ENCODE measurements around the gene VSNL1.

The VSNL1 gene

DNA sequence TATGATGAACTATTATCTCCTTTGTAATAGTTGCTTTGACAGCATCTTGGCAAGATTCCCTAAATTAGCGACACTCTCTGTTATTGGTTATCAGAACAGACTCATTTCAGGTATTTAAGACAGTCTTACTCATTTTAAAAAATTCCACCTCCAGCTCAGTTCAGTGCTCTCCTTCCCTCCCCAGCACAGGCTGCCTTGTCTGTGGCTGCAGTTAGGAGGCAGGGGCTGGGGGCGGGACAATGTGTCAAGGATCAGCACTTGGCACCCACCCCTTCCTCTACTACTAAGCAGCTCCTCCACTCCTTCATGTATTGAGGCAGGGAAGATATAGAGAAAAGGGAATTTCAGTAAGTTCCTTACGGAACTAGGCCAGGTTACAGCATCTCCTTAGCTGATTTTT, 85.0 kb downstream of the VSNL1 start:
- DNase-seq (ENCODE audit: low read depth), result no peak
- no peak for TF ChIP-seq CTCF (IDR thresholded peaks at IDR 0.05; ENCODE audit: insufficient read depth, low read depth, low read length, missing control alignments)
- no peak overlapping the region for H3K4me3 ChIP-seq (ENCODE audit: low read length)

GRCh38 chr2:17626986-17627385, 86.5 kb downstream of the VSNL1 start:
- no peak for TF ChIP-seq CTCF (IDR thresholded peaks at IDR 0.05; ENCODE audit: insufficient read depth, low read depth, low read length, missing control alignments)

DNA sequence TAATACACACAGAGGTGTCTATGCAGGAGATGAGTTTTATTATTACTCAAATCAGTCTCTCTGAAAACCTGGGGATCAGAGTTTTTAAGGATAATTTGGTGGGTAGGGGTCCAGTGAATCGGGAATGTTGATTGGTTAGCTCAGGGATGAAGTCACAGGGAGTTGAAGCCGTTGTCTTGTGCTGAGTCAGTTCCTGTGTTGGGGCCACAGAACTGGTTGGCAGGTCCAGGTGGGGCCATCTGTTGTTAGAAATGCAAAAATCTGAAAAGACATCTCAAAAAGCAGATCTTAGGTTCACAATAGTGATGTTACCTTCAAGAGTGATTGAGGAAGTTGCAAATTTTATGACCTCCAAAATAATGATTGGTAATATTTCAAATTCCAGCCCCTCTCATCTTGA, 86.9 kb downstream of the VSNL1 start:
- DNase-seq (ENCODE audit: low read depth), result peak; percentile 37
- TF ChIP-seq CTCF (IDR thresholded peaks at IDR 0.05; ENCODE audit: insufficient read depth, low read depth, low read length, missing control alignments), result no peak
- no peak overlapping the region for H3K4me3 ChIP-seq (ENCODE audit: low read length)

More at GRCh38 chr2:17626986-17627385, 86.5 kb downstream of the VSNL1 start:
- no peak for DNase-seq (ENCODE audit: low read depth)
- H3K4me3 ChIP-seq (ENCODE audit: low read length), result no peak overlapping the region

- no peak overlapping the region for H3K4me3 ChIP-seq (ENCODE audit: low read length)
- no peak for TF ChIP-seq CTCF (IDR thresholded peaks at IDR 0.05; ENCODE audit: insufficient read depth, low read depth, low read length, missing control alignments)
- DNase-seq (ENCODE audit: low read depth), result peak; percentile 36
Observed at GRCh38 chr2:17628349-17629261, 88.1 kb downstream of the VSNL1 start.

- DNase-seq (ENCODE audit: low read depth), result no peak
- TF ChIP-seq CTCF (IDR thresholded peaks at IDR 0.05; ENCODE audit: insufficient read depth, low read depth, low read length, missing control alignments), result no peak
- no peak overlapping the region for H3K4me3 ChIP-seq (ENCODE audit: low read length)
Observed at GRCh38 chr2:17630089-17630488, 89.6 kb downstream of the VSNL1 start.

- no peak for TF ChIP-seq CTCF (IDR thresholded peaks at IDR 0.05; ENCODE audit: insufficient read depth, low read depth, low read length, missing control alignments)
Observed at GRCh38 chr2:17634997-17635396, 94.5 kb downstream of the VSNL1 start.

DNA sequence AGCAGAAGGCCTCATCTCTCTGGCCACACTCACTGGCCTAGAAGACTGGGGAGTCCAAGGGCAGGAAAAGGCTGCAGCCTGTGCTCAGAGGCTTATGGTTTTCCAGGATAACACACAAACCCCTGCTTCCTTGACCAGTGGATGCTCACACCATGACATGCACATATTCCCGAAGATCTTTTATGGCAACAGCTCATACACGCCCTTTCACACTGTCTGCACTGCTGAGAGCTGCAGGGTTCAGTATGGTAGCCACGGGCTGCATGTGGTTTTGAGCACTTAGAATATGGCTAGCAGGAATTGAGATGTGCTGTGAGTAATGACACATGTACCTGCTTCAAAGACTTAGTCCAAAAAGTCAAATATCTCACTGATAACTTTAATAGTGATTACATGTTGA, 95.8 kb downstream of the VSNL1 start:
- TF ChIP-seq CTCF (IDR thresholded peaks at IDR 0.05; ENCODE audit: insufficient read depth, low read depth, low read length, missing control alignments), result no peak
- DNase-seq (ENCODE audit: low read depth), result no peak
- H3K4me3 ChIP-seq (ENCODE audit: low read length), result no peak overlapping the region

More at GRCh38 chr2:17634997-17635396, 94.5 kb downstream of the VSNL1 start:
- no peak for DNase-seq (ENCODE audit: low read depth)
- H3K4me3 ChIP-seq (ENCODE audit: low read length), result no peak overlapping the region
